Stimulated activated CD4-positive, alpha-beta T cell treated with anti-CD3 and anti-CD28 coated beads, Interleukin-15, amount 100 ng/mL, for 1 hour (primary cell): ENCODE results near the gene CNPY1.

Source experiments
- DNase-seq, 2 donors: peaks; one replicate each; pipeline ENCODE4 v3.0.0-alpha.2; 2020; ENCODE audit warnings: low read depth in 1 of 2, low spot score in 1 of 2

CNPY1 gene

GRCh38 chr7:155513543-155514285, 32.6 kb downstream of the CNPY1 start:
- no peak for DNase-seq

DNA sequence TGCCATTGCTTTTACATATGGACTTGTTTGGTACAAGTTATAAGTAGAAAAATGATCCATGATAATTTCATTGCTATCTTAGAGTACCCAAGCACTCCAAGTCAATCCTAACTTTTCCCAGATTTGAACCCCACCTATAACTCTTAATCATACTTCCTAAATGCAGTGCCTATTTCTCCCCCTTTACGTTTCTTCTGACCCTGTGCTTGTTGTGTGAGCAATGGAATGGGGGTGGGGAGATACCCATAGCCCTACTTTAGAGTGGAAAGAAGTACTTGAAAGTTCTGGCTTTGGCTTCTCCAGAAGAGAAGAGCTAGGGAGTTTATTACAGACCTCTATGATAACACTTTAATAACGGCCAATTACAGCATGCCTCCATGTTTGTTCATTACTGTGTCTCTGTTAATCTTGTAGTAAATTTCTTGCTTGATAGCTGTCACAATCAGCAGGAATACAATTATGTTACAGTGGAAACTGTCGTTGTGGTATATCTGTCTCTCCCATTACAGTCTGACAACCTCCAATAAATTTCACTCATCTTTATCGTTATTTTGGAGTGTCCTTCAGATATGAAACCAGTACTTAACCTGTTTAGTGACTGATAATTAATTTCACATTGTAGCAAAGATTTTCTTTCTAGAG, 34.0 kb downstream of the CNPY1 start:
- DNase-seq = no peak

DNA sequence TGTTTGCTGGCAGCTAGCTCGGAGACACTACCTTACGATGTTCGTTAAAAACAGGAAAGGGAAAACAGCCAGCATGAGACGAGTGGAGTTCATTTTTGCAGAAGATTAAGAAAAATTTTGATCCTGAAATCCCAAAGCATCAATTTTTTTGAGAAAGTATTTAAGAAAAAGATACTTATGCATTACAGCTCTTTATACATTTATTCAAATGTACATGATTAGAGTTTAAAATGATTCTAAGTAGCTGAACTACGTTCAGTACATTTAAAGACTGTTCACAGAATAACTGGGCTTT, 34.7 kb downstream of the CNPY1 start:
- DNase-seq = no peak

DNA sequence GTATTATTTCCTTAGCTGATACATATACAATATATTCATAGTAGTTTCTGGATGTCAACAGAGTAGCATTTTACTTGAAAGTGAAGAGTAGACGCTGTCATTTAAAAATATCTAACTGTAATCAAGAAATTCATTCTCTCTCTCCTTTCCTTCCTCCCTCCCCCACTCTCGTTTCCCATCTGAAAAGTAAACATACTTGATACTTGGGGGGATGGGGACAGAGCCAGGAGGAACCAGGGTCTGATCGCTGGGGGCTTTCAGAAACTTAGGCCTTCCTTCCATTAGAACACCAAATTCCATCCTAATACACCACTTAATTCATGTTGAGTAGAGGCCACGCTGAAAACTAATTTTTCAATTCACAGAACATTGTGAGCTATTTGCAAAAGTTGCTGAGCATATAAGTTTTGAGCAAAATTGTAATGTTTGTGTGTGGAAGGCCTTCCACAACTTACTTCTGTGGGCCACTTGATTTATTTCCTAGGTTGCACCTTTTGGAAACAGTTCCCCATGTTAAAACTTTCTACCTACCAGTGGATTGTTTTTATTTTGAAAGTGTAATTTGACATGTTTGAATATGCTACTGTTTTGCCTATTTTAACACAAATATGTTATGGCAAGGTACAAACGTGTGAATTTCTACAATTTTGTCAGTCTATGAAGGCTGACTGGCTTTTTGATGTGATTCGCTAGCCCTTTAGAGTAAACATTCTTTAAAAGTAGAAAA, 35.2 kb downstream of the CNPY1 start:
- no peak for DNase-seq

GRCh38 chr7:155509725-155510551, 36.4 kb downstream of the CNPY1 start:
- DNase-seq = no peak

- no peak for DNase-seq
These were observed 37.0 kb downstream of the CNPY1 start for GRCh38 chr7:155509359-155509724.

DNA sequence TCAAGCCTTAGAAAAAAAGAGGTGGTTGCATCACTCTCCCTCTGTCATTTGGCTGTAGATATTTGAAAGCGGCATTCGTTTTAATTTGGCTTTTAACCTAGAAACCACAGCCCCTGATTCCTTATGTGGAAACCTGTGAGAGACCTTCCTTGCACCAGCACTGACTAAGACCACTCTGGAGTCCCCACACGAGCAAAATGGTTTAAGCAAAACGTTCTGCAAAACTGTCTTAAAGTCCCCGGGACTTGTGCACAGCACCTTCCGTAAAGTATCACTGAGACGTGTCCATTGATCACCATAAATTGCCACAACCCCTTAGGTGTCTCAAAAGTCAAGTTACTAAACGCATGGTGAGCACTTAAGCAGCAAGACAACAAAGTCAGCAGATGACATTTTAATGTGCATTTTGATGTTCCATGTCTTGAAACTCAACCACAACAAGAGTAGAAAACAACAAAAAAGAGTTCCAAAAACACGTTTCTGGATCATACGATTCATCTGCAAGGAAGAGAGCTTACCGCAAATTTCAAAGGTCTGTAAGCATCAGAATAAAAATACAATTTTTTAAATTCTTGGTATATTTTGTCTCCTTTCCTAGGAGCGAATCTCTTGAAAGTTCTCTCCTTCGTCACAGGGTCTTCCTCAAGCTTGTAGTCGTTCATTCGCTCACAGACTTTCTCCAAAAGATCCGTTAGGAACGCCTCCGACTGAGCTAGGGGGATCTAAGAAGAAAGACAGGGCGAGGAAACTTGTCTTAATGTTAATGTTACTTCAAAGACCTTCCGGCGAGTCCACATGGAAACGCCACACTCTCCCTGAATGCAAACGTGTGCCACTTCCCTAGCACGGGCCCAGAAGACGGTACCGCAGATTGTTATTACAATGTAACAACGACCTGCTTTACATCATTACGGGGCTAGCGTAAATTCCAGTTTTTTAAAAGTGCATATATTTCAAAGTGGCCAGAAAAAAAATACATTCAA, 37.7 kb downstream of the CNPY1 start:
- DNase-seq = no peak

- DNase-seq = no peak
These were observed 38.8 kb downstream of the CNPY1 start for GRCh38 chr7:155507576-155507975.

- DNase-seq = no peak
These were observed 39.5 kb downstream of the CNPY1 start for GRCh38 chr7:155506854-155507337.

DNA sequence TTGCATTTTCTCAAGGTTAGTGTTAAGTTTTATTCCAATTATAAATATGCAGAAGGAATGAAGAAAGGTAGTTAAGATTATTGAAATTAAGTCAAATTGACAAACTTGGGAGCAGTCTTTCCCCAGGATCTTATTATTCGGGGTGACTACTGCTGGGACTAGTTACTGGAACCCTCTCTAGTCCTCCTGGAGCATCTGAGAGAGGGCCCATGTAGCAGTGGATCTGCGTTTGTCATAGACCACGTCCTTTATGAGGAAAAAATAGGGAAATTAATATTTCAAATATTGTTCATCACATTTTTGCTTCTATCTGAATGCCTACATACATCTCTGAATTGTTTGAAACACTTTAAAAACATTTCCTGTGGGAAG, 41.0 kb downstream of the CNPY1 start:
- no peak for DNase-seq

DNA sequence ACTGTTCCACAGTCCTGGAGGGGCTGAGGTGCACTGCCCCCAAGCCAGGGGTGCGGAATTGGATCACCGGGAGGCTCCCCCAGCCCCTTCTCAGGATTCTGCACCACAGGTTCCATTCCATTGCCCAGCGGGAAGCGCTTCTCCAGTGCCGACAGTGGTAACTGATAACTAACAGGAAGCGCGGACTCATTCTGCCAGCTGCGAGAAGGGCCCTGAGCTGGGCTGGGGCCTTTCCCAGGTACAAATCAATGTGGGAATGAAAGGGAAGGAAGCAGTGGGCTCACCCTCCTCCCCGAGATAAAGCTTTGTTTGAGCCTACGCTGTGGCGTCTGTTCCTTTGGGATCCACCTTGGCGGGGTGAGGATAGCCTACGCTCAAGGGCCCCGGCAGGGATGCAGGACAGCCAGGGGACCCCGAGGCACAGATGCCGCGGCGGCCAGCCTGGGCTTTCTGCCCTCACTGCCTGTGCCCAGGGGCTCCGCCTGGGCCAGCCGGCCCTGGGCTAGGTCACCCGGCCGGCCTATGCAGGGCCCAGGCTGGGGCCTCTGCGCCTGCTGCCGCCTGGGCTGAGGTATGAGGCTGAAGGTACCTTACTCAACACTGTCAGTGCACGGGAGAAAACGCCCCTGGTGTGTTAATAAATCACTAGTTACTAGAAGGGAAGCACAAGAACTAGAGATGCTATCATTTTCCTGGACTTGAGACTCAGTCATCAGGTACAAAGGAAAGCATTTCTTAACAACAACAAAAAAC, 49.0 kb downstream of the CNPY1 start:
- no peak for DNase-seq

DNA sequence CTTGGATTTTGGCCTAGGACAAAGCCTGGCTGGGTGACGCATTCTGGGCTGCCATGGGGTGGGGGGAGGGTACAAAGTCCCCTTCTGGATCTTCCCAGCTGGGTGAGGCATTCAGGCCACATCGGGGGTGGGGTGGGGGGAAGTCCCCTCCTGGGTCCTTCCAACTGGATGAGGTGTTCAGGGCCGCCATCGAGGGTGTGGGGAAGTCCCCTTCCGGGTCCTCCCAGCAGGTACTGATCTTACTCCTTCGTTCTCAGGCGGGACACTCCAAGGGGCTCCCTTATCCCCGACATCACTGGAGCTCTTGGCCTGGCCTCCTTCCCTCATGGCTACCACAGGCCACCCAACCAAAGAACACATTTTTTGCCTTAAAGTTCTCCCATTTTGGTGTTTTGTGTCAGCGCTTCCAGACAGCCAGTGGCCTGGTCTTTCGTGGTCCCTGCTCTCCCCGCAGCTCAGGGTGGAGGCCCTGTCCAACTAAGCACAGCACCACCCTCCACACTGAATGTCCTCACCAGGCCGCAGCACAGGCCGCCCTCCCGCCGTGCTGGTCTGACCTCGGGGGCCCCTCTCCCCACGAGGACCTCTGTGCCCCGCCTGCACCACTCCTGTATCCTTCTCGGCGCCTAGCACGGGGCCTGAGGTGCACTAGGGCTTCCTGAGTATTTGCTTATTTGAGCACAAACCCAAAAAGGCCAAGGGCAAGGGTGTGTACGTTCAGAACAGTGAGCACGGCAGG, 49.9 kb downstream of the CNPY1 start:
- DNase-seq = no peak

GRCh38 chr7:155495440-155496248, 50.7 kb downstream of the CNPY1 start:
- DNase-seq = no peak

DNA sequence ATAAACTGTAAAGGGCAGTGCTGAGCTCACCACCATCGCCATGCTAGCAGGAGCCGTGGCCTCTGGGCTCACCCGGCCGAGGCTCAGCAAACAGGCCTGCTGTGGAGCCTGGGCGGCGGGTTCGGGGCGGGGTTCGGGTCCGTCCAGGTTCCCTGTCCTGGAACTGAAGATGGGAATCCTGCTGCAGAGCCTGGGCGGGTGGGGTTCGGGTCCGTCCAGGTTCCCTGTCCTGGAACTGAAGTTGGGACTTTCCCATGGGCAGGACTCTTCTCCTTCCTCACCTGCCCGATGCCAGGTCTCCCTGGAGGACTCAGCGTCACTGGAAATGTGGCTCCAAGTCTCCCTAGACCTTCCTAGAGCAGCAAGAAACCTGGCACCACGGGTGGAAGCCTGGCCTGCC, 51.8 kb downstream of the CNPY1 start:
- no peak for DNase-seq

DNA sequence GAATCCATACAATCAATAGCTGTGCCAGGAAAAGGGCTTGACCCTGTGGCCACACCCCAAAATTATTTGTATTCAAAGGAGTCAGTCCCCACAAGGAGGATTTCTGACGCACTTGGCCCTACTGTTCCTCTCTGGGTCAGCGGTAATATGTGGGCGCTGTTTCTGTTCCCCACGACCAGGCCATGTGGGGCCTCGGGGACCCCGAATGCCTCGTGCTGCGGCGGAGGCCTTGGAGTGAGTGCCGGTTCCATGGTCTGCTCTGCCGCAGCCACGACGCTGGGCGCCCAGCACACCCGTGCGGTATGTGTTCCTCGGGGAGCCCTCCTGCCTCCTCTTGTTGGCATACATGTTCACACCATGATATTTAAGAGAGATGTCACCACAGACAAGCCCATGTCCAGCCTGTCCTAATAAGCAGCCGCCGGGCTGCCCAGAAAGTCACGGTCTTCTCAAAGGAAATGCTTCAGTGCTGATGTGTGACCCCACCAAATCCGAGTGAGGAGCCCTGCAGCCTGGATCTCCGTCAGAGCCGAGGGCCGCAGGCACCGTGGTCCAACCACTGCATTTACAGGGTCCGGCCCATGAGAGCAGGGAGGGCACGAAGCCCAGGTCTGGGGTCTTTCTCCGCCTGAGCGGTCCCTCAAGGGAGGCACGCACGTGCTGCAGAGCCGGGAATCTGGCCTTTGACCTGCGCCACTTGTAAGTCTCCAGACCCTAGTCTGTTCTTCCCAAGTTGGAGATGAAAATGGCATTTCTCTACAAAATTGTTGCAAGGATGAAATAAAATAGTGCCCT, 52.4 kb downstream of the CNPY1 start:
- DNase-seq = no peak

GRCh38 chr7:155491812-155492211, 54.5 kb downstream of the CNPY1 start:
- no peak for DNase-seq
